SK-N-MC (cell line): ENCODE data around the gene THAP3.

Experiments used
- EZH2 ChIP-seq: fragments of 200-600 bp; sonication (generic); IDR thresholded peaks from one replicate; pipeline ENCODE4 v1.6.1; 2017; ENCODE audit warnings: antibody characterized with exemption
- FOXP2 ChIP-seq: optimal IDR thresholded peaks from 2 replicates; pipeline ENCODE3; 2011; ENCODE audit warnings: mild to moderate bottlenecking, moderate library complexity; ENCODE audit not compliant: insufficient read depth; ENCODE audit errors: extremely low read length, control extremely low read depth
- POLR2AphosphoS5 ChIP-seq: IDR thresholded peaks from 2 replicates; pipeline ENCODE4 v1.6.1; 2012; ENCODE audit warnings: mild to moderate bottlenecking, low read depth, low read length, borderline replicate concordance

DNA sequence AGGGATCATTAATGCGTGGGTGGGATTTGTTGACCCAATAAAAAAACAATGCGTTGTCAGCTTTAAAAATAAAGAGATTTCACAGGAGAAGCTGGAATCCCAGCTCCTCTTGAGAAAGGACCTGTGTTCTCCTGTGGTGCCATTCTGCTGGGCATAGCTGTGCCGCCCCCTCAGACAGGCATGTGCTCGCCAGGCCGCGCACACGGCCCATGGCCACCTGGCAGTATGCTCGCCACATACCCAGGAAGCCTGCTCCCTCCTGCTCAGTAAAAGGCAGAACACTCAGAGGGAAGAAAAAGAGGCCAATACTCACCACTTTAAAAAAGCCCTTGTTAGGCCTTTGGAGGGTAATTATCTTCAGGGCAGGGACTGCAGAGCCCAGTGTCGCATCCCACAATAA is 13.1 kb downstream of the THAP3 start:
- no peak for TF ChIP-seq POLR2AphosphoS5
- no peak for TF ChIP-seq EZH2
- TF ChIP-seq FOXP2 = no peak
